Measurements from ENCODE around the gene NELFA.

GRCh38 chr4:2042947-2043395 is 34.2 kb upstream of the NELFA start:
- TF ChIP-seq CTCF (optimal IDR thresholded peaks at IDR 0.05 in 1 of 3, IDR thresholded peaks at IDR 0.05 in 1 of 3, conservative IDR thresholded peaks at IDR 0.05 in 1 of 3; ENCODE audit: extremely low read depth in 1 of 3, insufficient read depth in 2 of 3, low read length in 3 of 3) (no peak), EZH2 (IDR thresholded peaks at IDR 0.05; ENCODE audit: low read length) (no peak)

Data from keratinocyte (primary cell).